Uterus (tissue), 2 donors: ENCODE results near the gene GRIK3.

Experiments
- POLR2A ChIP-seq, 2 donors: fragments of 450-650 bp; IDR thresholded peaks; one replicate each; pipeline ENCODE4 v1.6.1; 2016; ENCODE audit warnings: antibody characterized with exemption in 2 of 2, mild to moderate bottlenecking in 1 of 2, moderate library complexity in 1 of 2
- TF ChIP-seq, protein P1 (sequence below), 4 experiments: fragments of 200-600 bp in 2 of 4; fragments of 450-650 bp in 2 of 4; sonication (generic) in 2 of 4; IDR thresholded peaks; one replicate each; pipeline ENCODE4 v1.5.1; 2016 to 2019; ENCODE audit warnings: antibody characterized with exemption in 4 of 4, mild to moderate bottlenecking in 2 of 4, moderate library complexity in 1 of 4

DNA sequence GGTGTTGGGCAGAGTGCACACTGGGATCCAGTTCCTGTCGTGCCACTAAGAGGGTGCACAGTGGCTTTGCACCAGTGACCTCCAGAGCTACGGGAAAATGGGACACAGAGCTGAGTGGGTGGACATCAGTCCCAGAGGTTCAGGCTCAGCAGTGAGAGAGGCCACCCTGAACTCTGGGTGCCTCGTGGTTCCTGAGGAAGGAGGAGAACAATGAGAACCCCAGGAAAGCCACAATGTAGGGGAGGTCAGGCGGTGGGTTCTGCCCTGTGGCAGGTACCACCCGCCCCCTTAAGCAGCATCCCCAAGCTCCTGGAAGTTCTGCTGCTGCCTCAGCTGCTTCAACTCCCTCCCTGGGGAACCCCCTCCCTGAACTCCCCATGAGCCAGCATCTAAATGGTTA, 112.2 kb downstream of the GRIK3 start:
- TF ChIP-seq, protein P1, sequence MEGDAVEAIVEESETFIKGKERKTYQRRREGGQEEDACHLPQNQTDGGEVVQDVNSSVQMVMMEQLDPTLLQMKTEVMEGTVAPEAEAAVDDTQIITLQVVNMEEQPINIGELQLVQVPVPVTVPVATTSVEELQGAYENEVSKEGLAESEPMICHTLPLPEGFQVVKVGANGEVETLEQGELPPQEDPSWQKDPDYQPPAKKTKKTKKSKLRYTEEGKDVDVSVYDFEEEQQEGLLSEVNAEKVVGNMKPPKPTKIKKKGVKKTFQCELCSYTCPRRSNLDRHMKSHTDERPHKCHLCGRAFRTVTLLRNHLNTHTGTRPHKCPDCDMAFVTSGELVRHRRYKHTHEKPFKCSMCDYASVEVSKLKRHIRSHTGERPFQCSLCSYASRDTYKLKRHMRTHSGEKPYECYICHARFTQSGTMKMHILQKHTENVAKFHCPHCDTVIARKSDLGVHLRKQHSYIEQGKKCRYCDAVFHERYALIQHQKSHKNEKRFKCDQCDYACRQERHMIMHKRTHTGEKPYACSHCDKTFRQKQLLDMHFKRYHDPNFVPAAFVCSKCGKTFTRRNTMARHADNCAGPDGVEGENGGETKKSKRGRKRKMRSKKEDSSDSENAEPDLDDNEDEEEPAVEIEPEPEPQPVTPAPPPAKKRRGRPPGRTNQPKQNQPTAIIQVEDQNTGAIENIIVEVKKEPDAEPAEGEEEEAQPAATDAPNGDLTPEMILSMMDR (IDR thresholded peaks at IDR 0.05): no peak
- TF ChIP-seq POLR2A (IDR thresholded peaks at IDR 0.05): no peak
